ENCODE results near the gene LPIN1. TPM values are rescaled to one million over a fixed set of nuclear protein-coding genes. Genes with fewer than 3 reads are reported as not detected.
"Not testable (repeated sequence)": the region's sequence is repeated elsewhere in the genome, so short reads cannot be mapped to it uniquely, and the experiment has no call there.

The LPIN1 gene
- total RNA-seq, 2 experiments from 2014 or later = 31.9 to 36.5 TPM

DNA sequence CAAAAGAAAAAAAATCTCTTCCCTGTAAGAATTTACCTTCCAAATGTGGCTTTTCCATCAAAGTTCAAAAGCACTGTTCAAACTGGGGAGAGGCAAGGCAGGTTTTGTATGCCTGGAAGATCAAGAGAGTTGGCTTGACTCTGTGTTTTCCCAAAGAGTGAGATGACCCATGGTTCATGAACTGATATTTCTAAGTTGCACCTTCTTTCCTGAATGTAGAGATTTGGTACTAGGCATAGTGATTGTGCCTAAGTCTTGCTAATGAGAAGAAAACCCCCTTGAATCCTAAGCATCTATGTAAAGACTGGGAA is 23.4 kb upstream of the LPIN1 start:
- no peaks in the 10 kb centered on the region for H3K9me3 Mint-ChIP-seq

DNA sequence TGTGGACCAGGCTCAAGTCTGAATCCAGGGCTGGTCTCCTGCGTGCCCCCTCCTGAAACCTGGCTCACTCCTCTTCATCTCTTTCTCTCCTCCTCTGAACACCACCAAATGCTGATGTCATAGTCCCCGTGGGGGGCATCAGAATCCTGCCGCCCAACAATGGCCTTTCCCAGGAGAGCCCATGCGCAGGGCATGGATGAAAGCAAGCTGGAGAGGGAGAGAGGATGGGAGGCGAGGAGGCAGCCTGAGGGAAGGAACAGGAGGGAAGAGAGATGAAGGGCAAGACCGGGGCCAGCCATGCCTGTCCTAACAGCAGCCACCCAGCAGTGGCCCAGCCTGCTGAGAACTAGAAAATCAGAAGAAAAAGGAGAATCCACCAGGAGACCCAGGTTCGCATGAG is 22.3 kb upstream of the LPIN1 start:
- Mint-ChIP-seq H3K4me3 (no peak overlapping the region), H3K4me1 (ENCODE audit: low read depth) (peaks cover 7% of the 10 kb centered on the region), H3K27ac (no peak overlapping the region), H3K36me3 (ENCODE audit: low read depth) (no peaks in the 10 kb centered on the region), H3K9me3 (no peaks in the 10 kb centered on the region), H3K27me3 (peaks cover 3% of the 10 kb centered on the region)
- TF ChIP-seq CTCF (IDR thresholded peaks at IDR 0.05) = no peak
- intact Hi-C loops (cut with micrococcal nuclease) = no loop called here
- ATAC-seq (no peak), DNase-seq (no peak)
- ChIA-PET CTCF (interaction anchor here (1.2 to 1.7 kb wide), 3 partner anchors 19 to 55 kb away, joined by 3 to 4 read pairs (median 4); no protein-coding TSS in a partner anchor), POLR2A (no interaction called here)

More for the DNA sequence above, 23.4 kb upstream of the LPIN1 start:
- no peak overlapping the region for H3K4me3 Mint-ChIP-seq
- CTCF ChIA-PET = interaction anchor here (0.8 kb wide), 1 partner anchor 61 kb away, joined by 3 read pairs; no protein-coding TSS in a partner anchor
- TF ChIP-seq CTCF (IDR thresholded peaks at IDR 0.05) = no peak
- peaks cover 2% of the 10 kb centered on the region for H3K27me3 Mint-ChIP-seq
- ATAC-seq (no peak), DNase-seq (no peak)
- H3K36me3 Mint-ChIP-seq (ENCODE audit: low read depth) = no peaks in the 10 kb centered on the region
- H3K4me1 Mint-ChIP-seq (ENCODE audit: low read depth) = peaks cover 8% of the 10 kb centered on the region
- H3K27ac Mint-ChIP-seq = no peak overlapping the region
- intact Hi-C loops (cut with micrococcal nuclease) = no loop called here
- POLR2A ChIA-PET = no interaction called here

DNA sequence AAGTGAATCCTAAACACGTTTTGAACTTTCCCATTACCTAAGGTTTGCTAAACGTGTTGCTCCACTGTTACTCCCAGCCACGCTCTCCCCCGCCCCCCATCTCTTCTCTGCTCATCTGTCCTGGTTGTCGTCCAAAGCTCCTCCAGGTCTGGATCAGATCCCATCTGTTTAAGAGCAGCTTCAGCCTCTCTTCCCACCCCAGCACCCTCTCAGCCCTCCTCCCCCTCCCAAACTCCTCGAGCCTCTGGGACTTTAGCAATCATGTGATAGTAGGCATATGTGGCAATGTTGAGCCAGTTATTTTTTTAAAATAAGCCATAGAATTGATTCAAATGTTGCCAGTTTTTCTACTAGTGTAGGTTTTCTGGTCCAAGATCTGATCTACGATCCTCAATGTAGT is 20.0 kb upstream of the LPIN1 start:
- DNase-seq (no peak), ATAC-seq (no peak)
- Mint-ChIP-seq H3K27ac (no peak overlapping the region), H3K27me3 (peaks cover 2% of the 10 kb centered on the region), H3K4me1 (ENCODE audit: low read depth) (no peaks in the 10 kb centered on the region), H3K36me3 (ENCODE audit: low read depth) (no peaks in the 10 kb centered on the region), H3K9me3 (no peaks in the 10 kb centered on the region), H3K4me3 (no peak overlapping the region)
- ChIA-PET POLR2A (no interaction called here), CTCF (interaction anchor here (1.1 kb wide), 1 partner anchor 33 kb away, joined by 3 read pairs; no protein-coding TSS in a partner anchor)
- intact Hi-C loops (cut with micrococcal nuclease) = no loop called here
- no peak for TF ChIP-seq CTCF (IDR thresholded peaks at IDR 0.05)

DNA sequence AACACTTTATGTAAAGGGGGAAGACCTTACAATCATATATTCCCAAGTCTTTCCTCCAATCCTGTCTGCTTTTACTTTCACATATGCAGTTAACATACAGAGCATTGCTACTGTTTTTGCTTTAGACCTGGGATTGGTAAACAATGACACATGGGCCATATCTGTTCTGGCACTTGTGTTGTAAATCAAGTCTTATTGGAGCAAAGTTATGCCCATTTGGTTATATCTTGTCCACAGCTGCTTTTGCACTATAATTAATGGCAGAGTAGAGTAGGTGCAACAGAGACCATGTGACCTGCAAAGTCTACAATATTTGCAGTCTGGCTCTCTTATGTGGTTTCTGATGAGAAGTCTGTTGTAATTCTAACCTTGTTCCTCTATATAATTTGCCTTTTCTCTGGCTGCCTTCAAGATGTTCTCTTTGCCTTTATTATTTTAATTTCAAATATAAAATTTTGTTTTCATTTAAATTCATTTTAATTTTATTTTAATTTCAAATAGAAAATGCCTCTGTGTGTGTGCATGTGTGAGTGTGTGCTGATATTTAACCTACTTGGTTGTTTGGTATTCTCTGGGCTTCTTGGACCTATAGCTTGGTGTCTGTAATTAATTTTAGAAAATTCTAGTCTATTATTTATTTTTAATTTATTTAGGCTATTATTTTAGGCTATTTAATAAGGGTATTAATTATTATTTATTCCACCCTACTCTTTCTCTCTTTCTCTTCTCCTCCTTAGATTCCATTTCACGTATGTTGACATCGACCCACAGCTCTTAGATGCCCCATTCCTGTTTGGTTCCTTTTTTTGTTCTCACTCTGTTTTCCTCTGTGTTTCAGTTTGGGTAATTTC is 16.8 kb upstream of the LPIN1 start:
- TF ChIP-seq CTCF (IDR thresholded peaks at IDR 0.05) = no peak
- no peaks in the 10 kb centered on the region for H3K4me1 Mint-ChIP-seq (ENCODE audit: low read depth)
- intact Hi-C loops (cut with micrococcal nuclease) = no loop called here
- no peaks in the 10 kb centered on the region for H3K36me3 Mint-ChIP-seq (ENCODE audit: low read depth)
- CTCF ChIA-PET = interaction anchor here (0.9 to 1.8 kb wide), 6 partner anchors 9 to 50 kb away, joined by 3 to 9 read pairs (median 4); no protein-coding TSS in a partner anchor
- no peaks in the 10 kb centered on the region for H3K9me3 Mint-ChIP-seq
- POLR2A ChIA-PET = interaction anchor here (1.1 kb wide), 1 partner anchor 72 kb away, joined by 3 read pairs; no protein-coding TSS in a partner anchor
- peaks cover 3% of the 10 kb centered on the region for H3K27me3 Mint-ChIP-seq
- no peak for ATAC-seq
- no peak for DNase-seq
- no peak overlapping the region for H3K4me3 Mint-ChIP-seq
- H3K27ac Mint-ChIP-seq = no peak overlapping the region

DNA sequence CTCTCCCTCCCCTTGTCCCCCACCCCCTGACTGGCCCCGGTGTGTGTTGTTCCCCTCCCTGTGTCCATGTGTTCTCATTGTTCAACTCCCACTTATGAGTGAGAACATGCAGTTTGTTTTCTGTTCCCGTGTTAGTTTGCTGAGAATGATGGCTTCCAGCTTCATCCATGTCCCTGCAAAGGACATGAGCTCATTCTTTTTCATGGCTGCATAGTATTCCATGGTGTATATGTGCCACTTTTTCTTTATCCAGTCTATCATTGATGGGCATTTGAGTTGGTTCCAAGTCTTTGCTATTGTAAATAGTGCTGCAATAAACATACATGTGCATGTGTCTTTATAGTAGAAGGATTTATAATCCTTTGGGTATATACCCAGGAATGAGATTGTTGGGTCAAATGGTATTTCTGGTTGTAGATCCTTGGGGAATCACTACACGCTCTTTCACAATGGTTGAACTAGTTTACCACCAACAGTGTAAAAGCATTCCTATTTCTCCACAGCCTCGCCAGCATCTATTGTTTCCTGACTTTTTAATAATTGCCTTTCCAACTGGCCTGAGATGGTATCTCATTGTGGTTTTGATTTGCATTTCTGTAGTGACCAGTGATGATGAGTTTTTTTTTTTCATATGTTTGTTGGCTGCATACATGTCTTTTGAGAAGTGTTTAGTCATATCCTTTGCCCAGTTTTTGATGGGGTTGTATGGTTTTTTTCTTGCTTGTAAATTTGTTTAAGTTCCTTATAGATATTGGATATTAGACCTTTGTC is 15.0 kb upstream of the LPIN1 start:
- ChIA-PET POLR2A (interaction anchor here (1.1 kb wide), 1 partner anchor 71 kb away, joined by 3 read pairs; no protein-coding TSS in a partner anchor), CTCF (interaction anchor here (0.9 to 5.5 kb wide), 3 partner anchors 12 to 48 kb away, joined by 3 to 21 read pairs (median 5); no protein-coding TSS in a partner anchor)
- DNase-seq; H3K36me3 Mint-ChIP-seq (ENCODE audit: low read depth); intact Hi-C loops (cut with micrococcal nuclease); H3K4me1 Mint-ChIP-seq (ENCODE audit: low read depth); H3K27ac Mint-ChIP-seq; H3K9me3 Mint-ChIP-seq; ATAC-seq; H3K4me3 Mint-ChIP-seq; H3K27me3 Mint-ChIP-seq: not testable (repeated sequence)
